HG02884 (cell line): ENCODE measurements around the gene MAL.
A peak's percentile ranks its signal among the peaks of the same experiment; 100 is the strongest.

ENCODE experiments used
- ATAC-seq: cut with Tn5 transposase; IDR thresholded peaks from one replicate; pipeline ENCODE4 v1.9.1; 2021; ENCODE audit warnings: mild to moderate bottlenecking, moderate library complexity; ENCODE audit not compliant: unreplicated experiment

Gene MAL

GRCh38 chr2:94996305-94997100 is 29.0 kb upstream of the MAL start:
- no peak for ATAC-seq

- no peak for ATAC-seq
Measured at GRCh38 chr2:94997981-94998930, 27.3 kb upstream of the MAL start.

GRCh38 chr2:94999431-94999883 is 26.1 kb upstream of the MAL start:
- no peak for ATAC-seq

GRCh38 chr2:95001051-95001562 is 24.4 kb upstream of the MAL start:
- ATAC-seq, result no peak

GRCh38 chr2:95001701-95002100 is 23.8 kb upstream of the MAL start:
- no peak for ATAC-seq

- no peak for ATAC-seq
Measured at GRCh38 chr2:95002498-95002897, 23.0 kb upstream of the MAL start.

GRCh38 chr2:95004287-95004686 is 21.2 kb upstream of the MAL start:
- no peak for ATAC-seq

- no peak for ATAC-seq
Measured at GRCh38 chr2:95004711-95005110, 20.8 kb upstream of the MAL start.

GRCh38 chr2:95005726-95006125 is 19.8 kb upstream of the MAL start:
- ATAC-seq, result no peak

GRCh38 chr2:95006588-95006987 is 18.9 kb upstream of the MAL start:
- ATAC-seq, result no peak

GRCh38 chr2:95007031-95007609 is 18.4 kb upstream of the MAL start:
- no peak for ATAC-seq

- no peak for ATAC-seq
Measured at GRCh38 chr2:95007822-95008221, 17.7 kb upstream of the MAL start.

GRCh38 chr2:95008306-95008705 is 17.2 kb upstream of the MAL start:
- no peak for ATAC-seq

- ATAC-seq, result no peak
Measured at GRCh38 chr2:95008996-95009395, 16.5 kb upstream of the MAL start.

GRCh38 chr2:95009412-95009811 is 16.1 kb upstream of the MAL start:
- ATAC-seq, result no peak

- no peak for ATAC-seq
Measured at GRCh38 chr2:95010126-95010525, 15.4 kb upstream of the MAL start.

- no peak for ATAC-seq
Measured at GRCh38 chr2:95010718-95011117, 14.8 kb upstream of the MAL start.

GRCh38 chr2:95012881-95013550 is 12.5 kb upstream of the MAL start:
- peak; percentile 77 for ATAC-seq

- no peak for ATAC-seq
Measured at GRCh38 chr2:95013726-95014125, 11.8 kb upstream of the MAL start.

- ATAC-seq, result no peak
Measured at GRCh38 chr2:95014126-95014708, 11.3 kb upstream of the MAL start.
